Endothelial cell of umbilical vein (primary cell): ENCODE measurements around the gene SYNE1. TPM values are rescaled to one million over a fixed set of nuclear protein-coding genes. Genes with fewer than 3 reads are reported as not detected.

ENCODE experiments used
- BruUV-seq: library from RNA; stranded (reverse); fragments of 400-500 nt; replicated peaks from 2 replicates; lab custom pipeline; 2021; lab: Mats Ljungman, UMichigan
- CTCF ChIA-PET: fragments of 300-600, 350-600 bp; sonication (Branson Sonifier 250); formaldehyde crosslinking; loops from one replicate; lab custom pipeline; 2021; ENCODE audit warnings: antibody characterized with exemption, inconsistent platforms; lab: Charles Lee
- POLR2A ChIA-PET: fragments of 300-600, 350-600 bp; sonication (Branson Sonifier 250); formaldehyde crosslinking; loops from one replicate; lab custom pipeline; 2021; ENCODE audit warnings: antibody characterized with exemption, inconsistent platforms; lab: Charles Lee
- DNase-seq: peaks from one replicate; pipeline ENCODE4 v3.0.0-alpha.2; 2011; ENCODE audit warnings: low read depth, low spot score
- FAIRE-seq: peaks from 2 replicates; lab custom pipeline; 2011; peaks lifted over from hg19 to GRCh38; lab: Jason Lieb, UNC
- H2AFZ ChIP-seq: 2 replicates; pipeline ENCODE4 v1.6.0; 2012; ENCODE audit warnings: low read depth, low read length, control low read depth, inconsistent platforms
- H3K27ac ChIP-seq: 2 replicates; pipeline ENCODE4 v1.5.1; 2011; ENCODE audit warnings: low read depth, mild to moderate bottlenecking, control low read depth, low read length, moderate library complexity; ENCODE audit not compliant: insufficient read depth
- H3K27me3 ChIP-seq, 2 experiments: 2 replicates each; pipeline versions ENCODE4 v1.6.0 to v1.6.1; 2011; ENCODE audit warnings: low read length in 2 of 2, mixed read lengths in 1 of 2; ENCODE audit not compliant: control insufficient read depth in 2 of 2, insufficient read depth in 2 of 2
- H3K36me3 ChIP-seq, 2 experiments: 2 replicates in 1 of 2; 3 replicates in 1 of 2; pipeline ENCODE4 v1.5.1; 2011; ENCODE audit warnings: low read length in 2 of 2, mild to moderate bottlenecking in 1 of 2, moderate library complexity in 1 of 2; ENCODE audit not compliant: control insufficient read depth in 2 of 2, insufficient read depth in 2 of 2; ENCODE audit errors: extremely low read depth in 1 of 2
- H3K4me1 ChIP-seq: 3 replicates; pipeline ENCODE4 v1.5.1; 2011; ENCODE audit warnings: mild to moderate bottlenecking, low read length; ENCODE audit not compliant: control insufficient read depth, insufficient read depth; ENCODE audit errors: extremely low read depth
- H3K4me2 ChIP-seq: 2 replicates; pipeline ENCODE4 v1.6.1; 2011; ENCODE audit warnings: low read length, control low read depth, mixed read lengths; ENCODE audit not compliant: insufficient read depth
- H3K4me3 ChIP-seq, 3 experiments: fragments of 200-600 bp in 1 of 3; sonication (generic), shearing (Covaris generic) in 1 of 3; replicated peaks in 1 of 3; 2 replicates each; pipeline ENCODE4 v1.5.1; 2011 to 2016; ENCODE audit warnings: control low read depth in 3 of 3, low read length in 3 of 3, mild to moderate bottlenecking in 2 of 3, inconsistent platforms in 1 of 3, low read depth in 1 of 3, moderate library complexity in 1 of 3; ENCODE audit not compliant: insufficient read depth in 1 of 3
- H3K79me2 ChIP-seq: 2 replicates; pipeline ENCODE4 v1.6.0; 2012; ENCODE audit warnings: low read length, inconsistent platforms; ENCODE audit not compliant: control insufficient read depth, insufficient read depth
- H3K9ac ChIP-seq: replicated peaks from 2 replicates; pipeline ENCODE3; 2011; ENCODE audit warnings: low read length, control low read depth; ENCODE audit not compliant: insufficient read depth; ENCODE audit errors: extremely low read depth
- H3K9me1 ChIP-seq: replicated peaks from 3 replicates; pipeline ENCODE4 v1.6.0; 2011; ENCODE audit warnings: mild to moderate bottlenecking, low read length; ENCODE audit not compliant: control insufficient read depth, insufficient read depth; ENCODE audit errors: extremely low read depth
- H3K9me3 ChIP-seq: replicated peaks from 2 replicates; pipeline ENCODE4 v1.5.1; 2012; ENCODE audit warnings: low read length, inconsistent platforms; ENCODE audit not compliant: control insufficient read depth, insufficient read depth
- H4K20me1 ChIP-seq: replicated peaks from 2 replicates; pipeline ENCODE3; 2011; ENCODE audit warnings: mild to moderate bottlenecking, low read length; ENCODE audit not compliant: control insufficient read depth, insufficient read depth; ENCODE audit errors: extremely low read depth
- CTCF ChIP-seq, 2 donors: IDR thresholded peaks; 1 replicate in 1 of 2; 2 replicates in 1 of 2; pipeline ENCODE4 v1.5.1; 2011; ENCODE audit warnings: low read length in 2 of 2, mild to moderate bottlenecking in 2 of 2, moderate library complexity in 2 of 2, control low read depth in 1 of 2, inconsistent platforms in 1 of 2, low read depth in 1 of 2; ENCODE audit not compliant: insufficient read depth in 1 of 2; ENCODE audit errors: extremely low read depth in 1 of 2
- GATA2 ChIP-seq: IDR thresholded peaks from 2 replicates; pipeline ENCODE4 v1.7.0; 2011; ENCODE audit warnings: low read depth, mild to moderate bottlenecking, moderate library complexity, mixed read lengths, low read length; ENCODE audit not compliant: insufficient read length, insufficient read depth
- JUN ChIP-seq: IDR thresholded peaks from 2 replicates; pipeline ENCODE4 v1.6.1; 2011; ENCODE audit warnings: borderline replicate concordance, low read depth; ENCODE audit not compliant: insufficient read length, insufficient read depth
- MYC ChIP-seq: IDR thresholded peaks from one replicate; pipeline ENCODE4 v1.6.1; 2011; ENCODE audit warnings: mild to moderate bottlenecking, low read depth, low read length
- POLR2A ChIP-seq: IDR thresholded peaks from 2 replicates; pipeline ENCODE4 v1.6.1; 2012; ENCODE audit warnings: low read depth, mild to moderate bottlenecking, control low read depth, low read length
- POLR2AphosphoS5 ChIP-seq: IDR thresholded peaks from 2 replicates; pipeline ENCODE4 v1.6.1; 2012; ENCODE audit warnings: low read depth, mild to moderate bottlenecking, control low read depth, low read length, moderate library complexity; ENCODE audit not compliant: insufficient read depth
- dilution Hi-C: fragments of 300-500 bp; cut with MboI; formaldehyde crosslinking; loops from one replicate; pipeline ENCODE4 v1.15.0; 2019; ENCODE audit warnings: low sequenced_read_pairs; ENCODE audit not compliant: extremely low pct_ligation_motif_present
- intact Hi-C: fragments of 100-400 bp; cut with micrococcal nuclease; formaldehyde crosslinking; loops from one replicate; pipeline ENCODE4 v1.10.0; 2022
- polyA plus RNA-seq, 4 experiments: library from polyadenylated mRNA; depleted of rRNA in 3 of 4; stranded (reverse) in 3 of 4; unstranded in 1 of 4; fragments of >200 nt; gene quantifications; 2 replicates each; pipeline versions ENCODE4 v1.2.1 to v1.2.3, GENCODE V29; 2011 to 2012; ENCODE audit warnings: missing spikeins in 1 of 4
- total RNA-seq: library from RNA; stranded (reverse); gene quantifications from 2 replicates; pipeline ENCODE4 v1.2.3, GENCODE V29; 2021

SYNE1 gene
- total and polyA plus RNA-seq, 2 donors (not counting 3 experiments of a cell fraction or from before 2014, with no cell fraction given), result 26.5 to 52.3 TPM

DNA sequence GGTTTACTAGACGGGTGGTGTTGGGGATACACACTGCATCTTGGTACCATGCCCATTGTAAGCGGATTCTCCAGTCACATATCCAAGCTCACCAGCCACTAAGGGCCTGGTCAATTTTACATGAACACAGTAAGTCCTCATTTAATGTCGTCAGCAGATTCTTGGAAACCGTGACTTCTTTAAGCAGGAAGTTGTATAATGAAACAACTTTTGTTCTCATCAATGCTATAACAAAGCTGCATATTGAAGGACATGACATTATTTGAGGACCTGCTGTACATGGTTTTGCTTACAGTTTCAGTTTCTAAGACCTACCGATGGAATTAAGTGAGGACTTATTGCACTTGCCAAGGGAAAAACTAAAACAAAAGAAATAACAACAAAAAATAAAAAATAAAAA, 295.6 kb downstream of the SYNE1 start:
- intact Hi-C loops (no loop called here), dilution Hi-C loops (no loop called here)
- no peak overlapping the region for H3K4me2 ChIP-seq
- no peaks in the 10 kb centered on the region for H3K4me1 ChIP-seq
- no peak overlapping the region for H3K27ac ChIP-seq
- H3K27me3 ChIP-seq, result no peaks in the 10 kb centered on the region
- no peak overlapping the region for H2AFZ ChIP-seq
- no peak for DNase-seq
- no peak for FAIRE-seq
- no TSS peak for BruUV-seq
- ChIA-PET CTCF (no interaction called here), POLR2A (no interaction called here)
- H3K9me3 ChIP-seq, result no peaks in the 10 kb centered on the region
- peaks cover 0 to 1% of the 10 kb centered on the region in 2 experiments for H3K36me3 ChIP-seq
- no peak for TF ChIP-seq POLR2A
- no peak for TF ChIP-seq MYC
- TF ChIP-seq JUN, result no peak
- TF ChIP-seq GATA2, result no peak
- no peak for TF ChIP-seq POLR2AphosphoS5
- TF ChIP-seq CTCF (IDR thresholded peaks at IDR 0.05; ENCODE audit: extremely low read depth in 1 of 2, insufficient read depth in 1 of 2, low read depth in 1 of 2, low read length in 2 of 2), result no peak
- no peak overlapping the region for H3K4me3 ChIP-seq
- no peaks in the 10 kb centered on the region for H3K9me1 ChIP-seq
- H4K20me1 ChIP-seq, result no peaks in the 10 kb centered on the region
- no peaks in the 10 kb centered on the region for H3K79me2 ChIP-seq
- no peak overlapping the region for H3K9ac ChIP-seq
